ENCODE measurements around the gene SUGCT.

The SUGCT gene

DNA sequence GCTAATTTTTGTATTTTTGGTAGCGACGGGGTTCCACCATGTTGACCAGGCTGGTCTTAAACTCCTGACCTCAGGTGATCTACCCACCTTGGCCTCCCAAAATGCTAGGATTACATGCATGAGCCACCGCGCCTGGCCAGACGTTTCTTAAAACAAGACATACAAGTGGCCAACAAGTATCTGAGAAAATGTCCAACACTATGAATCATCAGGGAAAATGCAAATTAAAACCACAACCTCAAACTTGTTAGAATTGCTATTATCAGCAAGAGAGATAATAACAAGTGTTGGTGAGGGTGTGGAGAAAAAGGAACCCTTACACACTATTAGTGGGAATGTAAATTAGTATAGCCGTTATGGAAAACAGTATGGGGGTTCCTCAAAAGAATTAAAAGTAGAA lies 148.6 kb downstream of the SUGCT start:
- no peak for DNase-seq (ENCODE audit: low spot score)
- in situ Hi-C loops (cut with MboI; ENCODE audit: low pct_unique_long_range_greater_than_20kb, low sequenced_read_pairs, unreplicated experiment): no loop called here
- no peak for TF ChIP-seq CTCF (IDR thresholded peaks at IDR 0.05; ENCODE audit: extremely low read depth, insufficient read depth, missing control alignments)

GRCh38 chr7:40288827-40289226 lies 154.0 kb downstream of the SUGCT start:
- in situ Hi-C loops (cut with MboI; ENCODE audit: low pct_unique_long_range_greater_than_20kb, low sequenced_read_pairs, unreplicated experiment): no loop called here
- DNase-seq (ENCODE audit: low spot score): no peak
- TF ChIP-seq CTCF (IDR thresholded peaks at IDR 0.05; ENCODE audit: extremely low read depth, insufficient read depth, missing control alignments): no peak

- no peak for DNase-seq (ENCODE audit: low spot score)
- in situ Hi-C loops (cut with MboI; ENCODE audit: low pct_unique_long_range_greater_than_20kb, low sequenced_read_pairs, unreplicated experiment): no loop called here
- no peak for TF ChIP-seq CTCF (IDR thresholded peaks at IDR 0.05; ENCODE audit: extremely low read depth, insufficient read depth, missing control alignments)
These were observed 163.0 kb downstream of the SUGCT start for GRCh38 chr7:40297741-40298311.

- DNase-seq (ENCODE audit: low spot score): no peak
- TF ChIP-seq CTCF (IDR thresholded peaks at IDR 0.05; ENCODE audit: extremely low read depth, insufficient read depth, missing control alignments): no peak
- in situ Hi-C loops (cut with MboI; ENCODE audit: low pct_unique_long_range_greater_than_20kb, low sequenced_read_pairs, unreplicated experiment): no loop called here
These were observed 163.6 kb downstream of the SUGCT start for GRCh38 chr7:40298421-40298820.

DNA sequence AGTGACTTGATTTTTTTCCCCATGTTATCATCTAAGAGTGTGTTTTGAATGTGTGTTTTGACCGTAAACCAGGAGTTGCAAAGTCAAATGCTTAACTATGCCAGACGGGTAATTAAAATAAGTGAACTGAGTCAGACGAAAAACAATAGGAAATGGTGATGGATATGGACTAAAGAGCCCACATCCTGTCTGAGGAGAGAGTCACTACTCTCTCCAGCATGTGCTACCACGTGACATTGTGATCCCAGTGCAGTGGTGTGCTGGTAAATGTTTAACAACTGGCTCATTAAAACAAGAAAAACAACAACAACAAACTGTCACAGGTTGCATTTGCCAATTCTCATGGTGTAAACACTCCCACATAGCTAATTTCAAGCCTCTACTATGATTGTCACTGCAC lies 164.3 kb downstream of the SUGCT start:
- TF ChIP-seq CTCF (IDR thresholded peaks at IDR 0.05; ENCODE audit: extremely low read depth, insufficient read depth, missing control alignments): no peak
- no peak for DNase-seq (ENCODE audit: low spot score)
- in situ Hi-C loops (cut with MboI; ENCODE audit: low pct_unique_long_range_greater_than_20kb, low sequenced_read_pairs, unreplicated experiment): no loop called here

DNA sequence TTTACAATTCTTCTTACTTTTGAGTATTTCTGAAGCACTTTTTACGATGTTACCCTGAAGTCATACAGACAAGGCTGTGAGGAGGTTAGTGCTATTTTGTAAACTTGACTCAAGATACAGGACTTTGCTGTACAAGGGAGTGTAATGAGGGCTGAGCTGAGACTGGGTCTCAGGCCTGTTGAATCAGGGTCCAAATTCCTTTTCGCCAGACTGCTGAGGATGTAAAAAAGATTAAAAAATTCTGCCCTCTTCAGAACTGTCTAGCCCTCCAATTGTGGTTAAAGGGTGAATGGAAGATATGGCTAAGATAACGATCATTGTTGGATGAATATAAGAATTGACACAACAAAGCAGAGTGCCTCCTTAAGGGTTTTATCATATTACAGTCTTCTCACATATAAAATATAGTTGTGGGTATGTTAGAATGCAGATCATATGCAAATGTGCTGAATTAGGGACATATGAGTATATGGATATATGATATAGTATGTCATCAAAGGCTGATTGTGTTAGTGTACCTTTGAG lies 165.4 kb downstream of the SUGCT start:
- TF ChIP-seq CTCF (IDR thresholded peaks at IDR 0.05; ENCODE audit: extremely low read depth, insufficient read depth, missing control alignments): no peak
- in situ Hi-C loops (cut with MboI; ENCODE audit: low pct_unique_long_range_greater_than_20kb, low sequenced_read_pairs, unreplicated experiment): no loop called here
- DNase-seq (ENCODE audit: low spot score): no peak

Data from GM13977 (cell line).